T47D (cell line): ENCODE results near the gene OSBP2.

Source experiments
- DNase-seq, 2 experiments: peaks; one replicate each; pipeline versions ENCODE4 v3.0.0 to v3.0.0-alpha.2; 2011 to 2012; ENCODE audit warnings: low read depth in 1 of 2, low spot score in 1 of 2
- JUND ChIP-seq: IDR thresholded peaks from 2 replicates; pipeline ENCODE4 v1.6.1; 2012; ENCODE audit warnings: low read depth
- in situ Hi-C: cut with HindIII; loops from 2 replicates; pipeline ENCODE4 v1.10.0; 2016; ENCODE audit warnings: low sequenced_read_pairs, low pct_unique_long_range_greater_than_20kb

OSBP2 gene

GRCh38 chr22:30859714-30860095 lies 165.0 kb downstream of the OSBP2 start:
- no peak for DNase-seq
- no peak for TF ChIP-seq JUND
- in situ Hi-C loops: no loop called here

- DNase-seq: no peak
- in situ Hi-C loops: no loop called here
- TF ChIP-seq JUND: no peak
These were observed 165.8 kb downstream of the OSBP2 start for GRCh38 chr22:30860176-30861105.

- no peak for TF ChIP-seq JUND
- DNase-seq: no peak
- in situ Hi-C loops: no loop called here
These were observed 166.5 kb downstream of the OSBP2 start for GRCh38 chr22:30861131-30861530.

GRCh38 chr22:30861688-30862552 lies 167.2 kb downstream of the OSBP2 start:
- in situ Hi-C loops: no loop called here
- DNase-seq: no peak
- TF ChIP-seq JUND: no peak

- in situ Hi-C loops: no loop called here
- no peak for TF ChIP-seq JUND
- DNase-seq: no peak
These were observed 168.6 kb downstream of the OSBP2 start for GRCh38 chr22:30863081-30863833.

- DNase-seq: no peak
- in situ Hi-C loops: no loop called here
- TF ChIP-seq JUND: no peak
These were observed 170.1 kb downstream of the OSBP2 start for GRCh38 chr22:30864441-30865420.

GRCh38 chr22:30865656-30866055 lies 171.0 kb downstream of the OSBP2 start:
- no peak for TF ChIP-seq JUND
- DNase-seq: no peak
- in situ Hi-C loops: no loop called here

- no peak for TF ChIP-seq JUND
- no peak for DNase-seq
These were observed 171.5 kb downstream of the OSBP2 start for GRCh38 chr22:30866216-30866615.

GRCh38 chr22:30866811-30867271 lies 172.2 kb downstream of the OSBP2 start:
- no peak for TF ChIP-seq JUND
- no peak for DNase-seq
- in situ Hi-C loops: no loop called here

More at GRCh38 chr22:30866216-30866615, 171.5 kb downstream of the OSBP2 start:
- in situ Hi-C loops: no loop called here

GRCh38 chr22:30867746-30868662 lies 173.3 kb downstream of the OSBP2 start:
- DNase-seq: no peak
- TF ChIP-seq JUND: no peak
- in situ Hi-C loops: no loop called here
